ENCODE results near the gene FABP2.
"Not testable (repeated sequence)": the region's sequence is repeated elsewhere in the genome, so short reads cannot be mapped to it uniquely, and the experiment has no call there.

GRCh38 chr4:119353364-119353763, 31.4 kb upstream of the FABP2 start:
- TF ChIP-seq CTCF, POLR2A (IDR thresholded peaks at IDR 0.05): not testable (repeated sequence)

All from thyroid gland (tissue), 4 donors.